Cardiac fibroblast (primary cell): ENCODE data around the gene KRT23.

Source experiments
- DNase-seq, 2 donors: peaks; one replicate each; pipeline versions ENCODE4 v3.0.0 to v3.0.0-alpha.2; 2010; ENCODE audit warnings: low read depth in 2 of 2
- H3K4me3 ChIP-seq, 2 donors: replicated peaks in 1 of 2; 1 replicate in 1 of 2; 2 replicates in 1 of 2; pipeline ENCODE4 v1.5.1; 2011; ENCODE audit warnings: low read depth in 2 of 2, low read length in 2 of 2, mild to moderate bottlenecking in 2 of 2, moderate library complexity in 1 of 2
- CTCF ChIP-seq: IDR thresholded peaks from one replicate; pipeline ENCODE4 v1.5.1; 2011; ENCODE audit warnings: low read depth, mild to moderate bottlenecking, low read length, inconsistent platforms

Gene KRT23

GRCh38 chr17:40944531-40944930 is 7.1 kb upstream of the KRT23 start:
- DNase-seq = no peak
- no peak overlapping the region for H3K4me3 ChIP-seq
- no peak for TF ChIP-seq CTCF

- no peak overlapping the region for H3K4me3 ChIP-seq
- DNase-seq = no peak
- TF ChIP-seq CTCF = no peak
Observed at GRCh38 chr17:40942553-40942952, 5.1 kb upstream of the KRT23 start.

- no peak for TF ChIP-seq CTCF
- DNase-seq = no peak
- no peak overlapping the region for H3K4me3 ChIP-seq
Observed at GRCh38 chr17:40940266-40940665, 2.8 kb upstream of the KRT23 start.

- no peak for TF ChIP-seq CTCF
- H3K4me3 ChIP-seq = no peak overlapping the region
- DNase-seq = no peak
Observed at GRCh38 chr17:40938981-40939380, 1.5 kb upstream of the KRT23 start.

- H3K4me3 ChIP-seq = no peak overlapping the region
- DNase-seq = no peak
- TF ChIP-seq CTCF = no peak
Observed at GRCh38 chr17:40936976-40937375, 470 bp downstream of the KRT23 start.

GRCh38 chr17:40936437-40936971 is 942 bp downstream of the KRT23 start:
- TF ChIP-seq CTCF = no peak
- H3K4me3 ChIP-seq = no peak overlapping the region

GRCh38 chr17:40935624-40936023 is 1.8 kb downstream of the KRT23 start:
- H3K4me3 ChIP-seq = no peak overlapping the region
- no peak for DNase-seq
- TF ChIP-seq CTCF = no peak

More at GRCh38 chr17:40936437-40936971, 942 bp downstream of the KRT23 start:
- no peak for DNase-seq
